ENCODE results near the gene HDAC10.

GRCh38 chr22:50277761-50278160 lies 26.7 kb upstream of the HDAC10 start:
- TF ChIP-seq, protein P1, sequence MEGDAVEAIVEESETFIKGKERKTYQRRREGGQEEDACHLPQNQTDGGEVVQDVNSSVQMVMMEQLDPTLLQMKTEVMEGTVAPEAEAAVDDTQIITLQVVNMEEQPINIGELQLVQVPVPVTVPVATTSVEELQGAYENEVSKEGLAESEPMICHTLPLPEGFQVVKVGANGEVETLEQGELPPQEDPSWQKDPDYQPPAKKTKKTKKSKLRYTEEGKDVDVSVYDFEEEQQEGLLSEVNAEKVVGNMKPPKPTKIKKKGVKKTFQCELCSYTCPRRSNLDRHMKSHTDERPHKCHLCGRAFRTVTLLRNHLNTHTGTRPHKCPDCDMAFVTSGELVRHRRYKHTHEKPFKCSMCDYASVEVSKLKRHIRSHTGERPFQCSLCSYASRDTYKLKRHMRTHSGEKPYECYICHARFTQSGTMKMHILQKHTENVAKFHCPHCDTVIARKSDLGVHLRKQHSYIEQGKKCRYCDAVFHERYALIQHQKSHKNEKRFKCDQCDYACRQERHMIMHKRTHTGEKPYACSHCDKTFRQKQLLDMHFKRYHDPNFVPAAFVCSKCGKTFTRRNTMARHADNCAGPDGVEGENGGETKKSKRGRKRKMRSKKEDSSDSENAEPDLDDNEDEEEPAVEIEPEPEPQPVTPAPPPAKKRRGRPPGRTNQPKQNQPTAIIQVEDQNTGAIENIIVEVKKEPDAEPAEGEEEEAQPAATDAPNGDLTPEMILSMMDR (IDR thresholded peaks at IDR 0.05; ENCODE audit: low read depth, low read length), result no peak
- no peak for TF ChIP-seq EZH2phosphoT487 (IDR thresholded peaks at IDR 0.05; ENCODE audit: low read depth)

Measured in OCI-LY3 (cell line).